HG03025 (cell line): ENCODE measurements around the gene PRRT1.

ENCODE experiments used
- ATAC-seq: cut with Tn5 transposase; IDR thresholded peaks from one replicate; pipeline ENCODE4 v1.9.1; 2021; ENCODE audit warnings: mild to moderate bottlenecking, moderate library complexity; ENCODE audit not compliant: unreplicated experiment, low FRiP score

The PRRT1 gene

GRCh38 chr6:32127717-32128592 is 23.8 kb downstream of the PRRT1 start, which contains the start of gene ATF6B:
Gene ATF6B (minus strand): TSS chr6:32128246. CDS start chr6:32128207, 39 bp downstream.
- peak; percentile 70 for ATAC-seq

GRCh38 chr6:32127409-32127716 is 24.4 kb downstream of the PRRT1 start:
- no peak for ATAC-seq

- no peak for ATAC-seq
Measured at GRCh38 chr6:32126880-32127279, 24.9 kb downstream of the PRRT1 start.

GRCh38 chr6:32123681-32124080 is 28.1 kb downstream of the PRRT1 start:
- no peak for ATAC-seq

DNA sequence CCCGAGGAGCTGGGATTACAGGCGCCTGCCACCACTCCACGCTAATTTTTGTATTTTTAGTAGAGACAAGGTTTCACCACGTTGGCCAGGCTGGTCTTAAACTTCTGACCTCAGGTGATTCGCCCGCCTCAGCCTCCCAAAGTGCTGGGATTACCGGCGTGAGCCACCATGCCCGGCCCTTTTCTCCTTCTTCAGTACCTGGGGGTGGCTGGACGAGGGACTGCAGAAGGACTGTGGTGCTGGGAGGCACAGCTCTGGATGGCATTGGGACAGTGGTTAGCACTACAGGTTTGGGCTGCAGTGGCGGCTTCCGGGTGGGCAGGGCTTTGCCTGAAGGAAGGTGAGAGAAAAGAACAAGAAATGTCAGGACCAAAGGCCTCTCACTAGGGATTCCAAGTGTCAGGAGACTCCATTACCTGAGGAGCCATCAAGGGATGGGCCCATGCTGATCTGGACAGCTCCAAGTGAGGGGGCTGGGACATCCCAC is 31.1 kb downstream of the PRRT1 start:
- no peak for ATAC-seq

DNA sequence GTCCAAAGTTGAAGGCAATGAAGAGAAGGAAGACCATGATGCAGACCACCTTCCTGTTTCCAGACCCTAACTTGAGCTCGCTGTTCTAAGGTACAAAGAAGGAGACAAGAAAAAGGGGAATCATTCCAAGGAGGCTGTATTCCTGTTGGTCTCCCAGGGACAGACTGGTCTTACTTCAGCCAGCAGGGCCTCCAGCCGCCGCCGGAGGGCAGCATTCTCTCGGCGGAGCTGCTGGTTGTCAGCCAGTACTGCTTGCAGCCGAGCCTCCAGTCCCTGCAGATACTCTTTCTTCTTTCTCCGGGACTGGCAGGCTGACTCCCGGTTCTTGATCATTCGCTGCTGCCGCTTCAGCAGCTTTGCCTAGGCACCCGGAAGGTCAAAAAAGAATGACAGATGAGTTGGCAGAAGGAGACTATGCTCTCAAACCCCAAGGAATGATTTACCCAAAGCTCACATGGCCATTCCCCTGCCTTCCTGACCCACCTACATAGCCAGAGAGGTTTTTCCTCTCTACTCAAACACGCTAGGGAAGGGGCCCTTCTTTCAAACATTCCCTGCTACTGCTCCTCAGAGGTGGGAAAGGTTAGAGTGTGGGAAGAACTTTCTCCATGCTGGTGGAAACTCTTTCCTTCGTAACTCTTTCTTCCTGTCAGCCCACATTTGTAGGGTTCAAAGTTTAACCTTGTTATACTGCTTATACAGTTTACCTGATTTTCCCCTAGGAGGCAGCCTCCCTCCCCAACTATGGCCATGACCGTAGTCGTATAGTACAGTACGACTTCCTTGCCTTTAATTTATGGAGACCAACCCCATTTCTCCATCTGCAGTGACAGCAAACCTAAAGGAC is 32.7 kb downstream of the PRRT1 start:
- ATAC-seq: no peak

DNA sequence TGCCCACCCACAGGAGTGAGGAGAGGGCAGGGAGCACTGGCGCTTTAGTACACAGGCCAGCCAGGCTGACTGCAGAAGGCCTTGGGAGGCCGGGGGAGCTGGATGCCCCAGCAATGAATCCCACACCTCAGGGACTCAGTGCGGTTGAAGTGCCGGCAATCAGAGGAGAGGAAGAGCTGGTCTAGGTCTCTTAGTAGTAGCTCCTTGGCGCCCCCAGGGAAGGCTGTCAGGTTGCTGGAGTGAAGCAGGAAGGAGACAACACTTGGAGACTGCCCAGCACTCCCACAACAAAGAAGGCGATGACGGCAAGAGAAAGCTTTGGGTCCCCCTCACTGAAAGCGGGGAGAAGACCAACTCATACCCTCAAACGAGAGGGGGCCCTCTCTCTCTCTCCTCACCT is 34.3 kb downstream of the PRRT1 start:
- no peak for ATAC-seq

- no peak for ATAC-seq
Measured at GRCh38 chr6:32116674-32117073, 35.1 kb downstream of the PRRT1 start.

DNA sequence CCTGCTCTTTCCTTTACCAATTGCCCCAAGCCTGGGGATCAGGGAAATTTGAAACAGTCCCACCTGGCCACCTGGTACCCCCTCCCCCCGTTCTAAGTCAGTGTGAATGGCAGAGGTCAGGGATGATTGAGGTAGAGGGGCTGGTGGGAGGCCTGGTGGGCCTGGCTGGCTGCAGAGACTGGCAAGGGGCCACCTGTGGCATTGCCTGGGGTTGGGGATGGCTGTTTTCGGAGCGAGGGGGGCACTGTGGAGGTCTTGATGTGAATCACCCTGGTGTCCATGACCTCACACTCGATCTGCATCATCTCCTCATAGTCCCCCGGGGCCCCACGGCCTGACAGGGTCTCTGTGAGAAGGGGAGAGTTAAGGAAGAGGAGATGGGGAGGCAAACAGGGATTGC is 36.1 kb downstream of the PRRT1 start:
- no peak for ATAC-seq

DNA sequence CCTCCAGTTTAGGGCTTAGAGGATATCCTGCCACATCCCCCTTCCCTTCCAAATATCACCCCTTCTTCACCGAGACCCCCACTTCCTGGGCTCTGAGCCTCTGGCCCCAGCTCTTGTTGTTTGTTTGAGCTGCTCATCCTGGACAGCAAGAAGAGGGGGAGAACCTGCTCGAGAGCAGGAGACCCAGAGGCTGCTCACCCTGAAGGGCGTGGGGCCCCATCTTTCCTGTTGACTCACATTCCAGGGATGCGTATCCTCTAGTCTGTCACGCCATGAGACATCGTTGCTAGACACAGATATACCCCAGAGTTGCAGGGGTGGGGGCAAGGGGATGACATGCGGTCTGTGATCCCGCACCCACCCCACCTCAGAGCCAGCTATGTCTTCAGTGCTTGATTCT is 36.9 kb downstream of the PRRT1 start:
- no peak for ATAC-seq

GRCh38 chr6:32113386-32114352 is 38.1 kb downstream of the PRRT1 start:
- ATAC-seq: no peak

DNA sequence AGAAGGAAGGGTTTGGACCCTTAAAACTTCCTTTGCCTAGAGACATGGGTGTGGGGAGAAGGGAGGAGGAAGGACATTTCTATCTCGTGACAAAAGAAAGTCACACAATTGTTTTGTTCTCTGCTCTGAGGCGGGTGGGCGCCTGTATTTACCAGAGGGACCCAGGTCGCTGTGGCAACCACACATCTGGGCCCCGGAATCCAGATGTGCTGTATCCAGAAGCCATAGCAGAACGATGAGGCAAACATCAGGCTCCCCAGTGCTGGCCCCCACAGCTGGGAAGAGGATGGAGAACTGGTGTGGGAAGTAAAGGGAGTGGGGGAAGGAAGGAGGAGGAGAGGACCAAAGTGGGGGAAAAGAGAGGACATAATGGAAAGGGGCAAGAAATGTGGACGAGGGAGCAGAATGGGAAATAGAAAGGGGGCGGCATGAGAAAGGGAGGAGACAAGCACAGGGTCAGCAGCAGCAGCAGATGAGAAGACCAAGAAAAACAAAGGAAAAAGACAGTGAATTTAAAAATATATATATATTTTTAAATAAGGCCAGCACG is 39.2 kb downstream of the PRRT1 start:
- no peak for ATAC-seq

DNA sequence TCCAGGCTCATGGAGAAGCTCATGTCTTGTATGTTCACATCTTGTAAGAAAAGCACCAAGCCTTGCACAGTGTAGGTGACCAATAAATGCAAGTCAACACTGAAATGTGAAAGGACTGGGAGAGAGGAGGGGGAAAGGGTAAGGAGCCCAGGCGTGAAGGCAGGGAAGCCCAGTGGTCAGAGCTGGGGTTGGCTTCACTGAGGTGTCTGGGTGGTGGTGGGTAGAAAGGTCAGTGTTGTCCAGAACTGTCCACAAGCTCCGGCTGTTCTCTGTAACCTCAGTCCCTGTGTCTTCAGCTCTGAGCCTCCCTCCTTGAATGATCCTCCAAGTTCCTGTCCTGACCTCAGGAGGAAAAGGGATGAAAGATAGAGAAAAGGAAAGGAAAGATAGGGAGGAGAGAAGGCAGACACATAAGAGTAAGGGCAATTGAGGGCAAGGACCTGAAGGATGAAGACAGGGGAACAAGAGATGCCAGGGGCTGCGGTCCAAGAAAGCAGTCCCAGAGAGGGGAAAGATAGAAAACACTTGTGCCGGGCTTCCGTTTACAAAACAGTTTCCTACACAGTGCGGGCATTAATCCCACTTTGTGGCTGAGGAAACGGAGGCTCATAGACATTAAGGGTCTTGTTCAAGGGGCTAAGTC is 40.2 kb downstream of the PRRT1 start:
- ATAC-seq: no peak

- ATAC-seq: no peak
Measured at GRCh38 chr6:32110632-32111031, 41.1 kb downstream of the PRRT1 start.

- no peak for ATAC-seq
Measured at GRCh38 chr6:32109765-32110160, 42.0 kb downstream of the PRRT1 start.

DNA sequence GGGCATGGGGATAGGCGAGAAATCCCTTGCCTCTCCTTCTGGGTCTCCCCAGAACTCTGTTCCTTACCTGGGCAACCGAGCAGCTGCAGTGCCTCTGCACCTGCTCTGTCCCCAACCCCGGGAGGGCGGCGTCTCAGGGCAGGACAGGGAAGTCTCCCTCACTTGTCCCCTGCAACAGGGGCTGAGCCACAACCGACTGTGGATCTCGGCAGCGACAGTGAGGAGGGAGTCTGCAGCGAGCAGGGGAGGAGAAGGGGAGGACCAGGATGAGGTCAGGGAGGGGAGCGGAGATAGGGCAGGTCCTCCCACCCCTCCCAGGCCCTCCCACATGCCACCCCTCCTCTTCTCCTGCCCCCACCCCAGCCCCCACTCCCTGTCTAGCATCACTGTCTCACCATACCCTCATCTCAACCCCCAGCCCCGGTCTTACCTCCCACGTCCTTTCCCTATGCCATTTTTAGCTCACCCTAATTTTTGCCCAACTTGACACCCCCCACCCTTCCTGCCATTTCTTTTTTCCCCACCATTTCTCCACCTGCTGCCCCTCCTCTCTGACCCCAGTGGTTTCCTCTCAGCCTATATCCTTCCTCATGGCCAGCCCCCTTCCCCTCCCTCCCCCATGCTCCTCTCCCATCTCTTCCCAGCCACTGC is 42.5 kb downstream of the PRRT1 start, which contains the start of gene TNXB:
TSS of gene TNXB (minus strand) at position 225 of the 651 bp plus-strand sequence. CDS start 11,140 bp downstream, outside the sequence.
- ATAC-seq: no peak

DNA sequence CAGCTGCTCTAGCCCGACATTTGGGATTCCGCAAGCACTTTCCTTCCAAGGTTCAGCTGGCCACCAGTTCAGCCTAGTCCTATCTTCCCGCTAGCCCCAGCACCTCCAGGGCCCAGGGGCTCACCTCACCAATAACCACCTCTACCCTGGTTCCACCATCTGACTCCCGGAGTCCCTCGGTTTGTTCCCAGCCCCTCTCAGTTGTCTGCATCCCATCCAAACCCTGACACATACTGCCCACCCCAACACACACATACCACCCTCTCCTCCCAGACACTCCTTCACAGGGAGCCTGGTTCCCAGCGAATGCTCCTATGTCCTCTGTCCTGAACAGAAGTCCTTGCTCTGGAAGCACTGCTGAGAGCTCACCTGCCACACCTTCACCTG is 43.0 kb downstream of the PRRT1 start:
- ATAC-seq: no peak

DNA sequence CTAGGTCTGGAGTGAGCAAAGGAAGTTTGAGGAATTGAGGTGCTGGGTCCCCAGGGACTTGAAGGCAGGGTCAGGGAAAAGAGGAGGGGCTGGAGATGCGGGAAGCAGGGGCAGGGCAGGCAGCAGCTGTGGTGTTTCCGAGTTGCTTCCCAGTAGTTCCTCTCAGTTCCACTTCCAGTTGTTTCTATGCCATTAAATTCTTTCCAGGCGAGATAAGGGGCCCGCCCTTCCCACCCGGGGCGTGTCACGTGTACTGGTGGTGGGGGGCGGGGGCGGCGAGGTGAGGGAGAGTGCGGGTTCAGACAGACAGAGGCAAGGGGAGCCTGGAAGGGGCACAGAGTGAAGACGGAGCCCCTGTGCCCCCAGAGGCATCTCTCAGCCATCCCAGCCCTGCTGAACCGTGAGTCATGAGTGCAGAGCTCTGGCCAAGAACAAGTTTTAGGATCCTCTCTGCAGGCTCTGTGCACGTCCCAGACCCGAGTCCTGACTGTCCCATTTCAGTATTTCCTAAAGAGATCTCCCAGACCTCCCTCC is 43.6 kb downstream of the PRRT1 start:
- no peak for ATAC-seq

DNA sequence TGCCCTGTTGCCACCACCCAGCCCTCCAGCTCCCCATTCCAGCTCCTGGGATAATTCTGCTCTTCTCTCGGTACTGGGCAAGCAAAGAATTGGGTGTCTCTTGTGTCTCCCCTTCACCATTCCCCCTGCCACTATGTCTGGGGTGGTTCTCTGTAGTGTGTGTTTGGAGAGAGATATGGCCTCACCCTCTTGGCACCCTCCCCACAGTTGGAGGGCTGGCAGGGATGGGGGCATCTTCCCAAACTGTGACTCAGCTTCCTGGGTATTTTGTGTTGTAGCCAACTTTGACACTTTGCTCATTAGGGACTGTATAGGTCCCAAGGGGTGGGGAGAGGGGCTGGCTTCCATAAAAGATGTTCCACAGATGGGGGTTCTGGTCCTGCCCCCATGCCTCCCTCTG is 44.3 kb downstream of the PRRT1 start:
- ATAC-seq: no peak
